PC-3 (cell line): ENCODE data around the gene SPIRE2. TPM values are rescaled to one million over a fixed set of nuclear protein-coding genes. Genes with fewer than 3 reads are reported as not detected.

ENCODE experiments used
- ATAC-seq: fragments of 200-7000 bp; cut with Tn5 transposase; 2 replicates; pipeline ENCODE4 v1.9.1; 2020; ENCODE audit warnings: mild to moderate bottlenecking, moderate library complexity
- BruUV-seq: library from RNA; stranded (reverse); fragments of 400-500 nt; replicated peaks from 2 replicates; lab custom pipeline; 2021; lab: Mats Ljungman, UMichigan
- CTCF ChIA-PET: fragments of 300-600 bp; sonication (Branson Sonifier 250); formaldehyde crosslinking; loops from one replicate; lab custom pipeline; 2022; ENCODE audit warnings: antibody characterized with exemption; lab: Charles Lee
- POLR2A ChIA-PET: fragments of 300-600 bp; sonication (Branson Sonifier 250); formaldehyde crosslinking; loops from one replicate; lab custom pipeline; 2022; ENCODE audit warnings: antibody characterized with exemption; ENCODE audit not compliant: unreplicated experiment; lab: Charles Lee
- DNase-seq: peaks from one replicate; pipeline ENCODE4 v3.0.0-alpha.2; 2015
- H2AFZ ChIP-seq: fragments of 300-600 bp; sonication (generic); 2 replicates; pipeline ENCODE4 v1.6.0; 2016; ENCODE audit warnings: antibody characterized with exemption, low read length
- H3F3A ChIP-seq: fragments of 300-600 bp; sonication (generic); one replicate; pipeline ENCODE4 v1.6.0; 2017; ENCODE audit warnings: antibody characterized with exemption, low read length, control low read depth, mild to moderate bottlenecking; ENCODE audit not compliant: unreplicated experiment
- H3K27ac ChIP-seq: fragments of 300-600 bp; sonication (generic); 2 replicates; pipeline ENCODE4 v1.5.1; 2016; ENCODE audit warnings: mild to moderate bottlenecking, low read length
- H3K27me3 ChIP-seq: fragments of 300-600 bp; sonication (generic); 2 replicates; pipeline ENCODE4 v1.6.1; 2016; ENCODE audit warnings: low read length, mixed read lengths
- H3K36me3 ChIP-seq: fragments of 300-600 bp; sonication (generic); 2 replicates; pipeline ENCODE4 v1.6.1; 2016; ENCODE audit warnings: low read depth, mixed run types, low read length, mixed read lengths
- H3K4me1 ChIP-seq: fragments of 300-600 bp; sonication (generic); 2 replicates; pipeline ENCODE4 v1.5.1; 2016; ENCODE audit warnings: low read length; ENCODE audit not compliant: insufficient read depth
- H3K4me2 ChIP-seq: fragments of 300-600 bp; sonication (generic); 2 replicates; pipeline ENCODE4 v1.6.0; 2016; ENCODE audit warnings: low read length
- H3K4me3 ChIP-seq: fragments of 300-600 bp; sonication (generic); 2 replicates; pipeline ENCODE4 v1.5.1; 2016; ENCODE audit warnings: mild to moderate bottlenecking, low read length, mixed read lengths
- H3K79me2 ChIP-seq: fragments of 300-600 bp; sonication (generic); 2 replicates; pipeline ENCODE4 v1.6.1; 2017; ENCODE audit warnings: low read length, mixed read lengths
- H3K9ac ChIP-seq: fragments of 300-600 bp; sonication (generic); 2 replicates; pipeline ENCODE4 v1.6.0; 2016; ENCODE audit warnings: mild to moderate bottlenecking, low read length
- H3K9me2 ChIP-seq: fragments of 300-600 bp; sonication (generic); replicated peaks from 2 replicates; pipeline ENCODE4 v1.6.1; 2016; ENCODE audit warnings: mixed run types, low read length, mixed read lengths
- H3K9me3 ChIP-seq: fragments of 300-600 bp; sonication (generic); 2 replicates; pipeline ENCODE4 v1.6.1; 2016; ENCODE audit warnings: low read length, mixed read lengths
- H4K20me1 ChIP-seq: fragments of 300-600 bp; sonication (generic); 2 replicates; pipeline ENCODE4 v1.6.1; 2016; ENCODE audit warnings: low read length, mixed read lengths
- CTCF ChIP-seq: fragments of 300-600 bp; sonication (generic); conservative IDR thresholded peaks from 2 replicates; pipeline ENCODE4 v1.5.1; 2017; ENCODE audit warnings: antibody characterized with exemption, low read depth, mild to moderate bottlenecking, low read length
- EZH2 ChIP-seq: fragments of 300-600 bp; sonication (generic); IDR thresholded peaks from one replicate; pipeline ENCODE4 v1.6.1; 2017; ENCODE audit warnings: antibody characterized with exemption, mild to moderate bottlenecking, low read length; ENCODE audit not compliant: unreplicated experiment
- EZH2phosphoT487 ChIP-seq: fragments of 300-600 bp; sonication (generic); IDR thresholded peaks from 2 replicates; pipeline ENCODE4 v1.6.1; 2018; ENCODE audit warnings: mild to moderate bottlenecking, antibody characterized with exemption, low read length, borderline replicate concordance
- intact Hi-C: fragments of 100-400 bp; cut with micrococcal nuclease; formaldehyde crosslinking; loops from 2 replicates; pipeline ENCODE4 v1.9.0; 2023
- total RNA-seq: library from RNA; depleted of rRNA; stranded (reverse); fragments of >200 nt; gene quantifications from 2 replicates; pipeline ENCODE4 v1.2.3, GENCODE V29; 2014

Gene SPIRE2
- total RNA-seq, 1 experiment from 2014 or later, result 13.2 TPM

- H3K9me2 ChIP-seq, result no peaks in the 10 kb centered on the region
- ATAC-seq (peak; percentile 57), DNase-seq (peak; percentile 33)
- H3K4me3 ChIP-seq, result peak overlapping the region; percentile 65
- no peaks in the 10 kb centered on the region for H3K36me3 ChIP-seq
- no peaks in the 10 kb centered on the region for H3K9me3 ChIP-seq
- peak overlapping the region; percentile 45; the same call in 1 of the 2 replicates for H2AFZ ChIP-seq
- peak overlapping the region; percentile 38 for H3K27ac ChIP-seq
- POLR2A ChIA-PET, result interaction anchor here (0.6 kb wide), 1 partner anchor 38 kb away, joined by 7 read pairs; no protein-coding TSS in a partner anchor
- no peaks in the 10 kb centered on the region for H3F3A ChIP-seq
- BruUV-seq, result TSS peak; percentile 64
- H4K20me1 ChIP-seq, result no peaks in the 10 kb centered on the region
- peak overlapping the region; percentile 85 for H3K4me2 ChIP-seq
- peaks cover 9% of the 10 kb centered on the region; the same call in 1 of the 2 replicates for H3K79me2 ChIP-seq
- H3K27me3 ChIP-seq, result no peaks in the 10 kb centered on the region
- peaks cover 9% of the 10 kb centered on the region; the same call in 1 of the 2 replicates for H3K4me1 ChIP-seq
- CTCF ChIA-PET, result no interaction called here
- TF ChIP-seq CTCF (no peak), EZH2phosphoT487 (no peak), EZH2 (no peak)
- peak overlapping the region; percentile 72 for H3K9ac ChIP-seq
- intact Hi-C loops, result no loop called here
These were observed 684 bp upstream of the SPIRE2 start for GRCh38 chr16:89827383-89828198.

GRCh38 chr16:89828870-89829629, 775 bp downstream of the SPIRE2 start:
- Histone ChIP-seq H3K79me2 (peaks cover 9% of the 10 kb centered on the region; the same call in 1 of the 2 replicates), H3K9me2 (no peaks in the 10 kb centered on the region), H3K27me3 (no peaks in the 10 kb centered on the region), H3K4me3 (peak overlapping the region; percentile 68), H3K9ac (peak overlapping the region; percentile 35; the same call in 1 of the 2 replicates), H3K27ac (no peak overlapping the region), H3K4me2 (peak overlapping the region; percentile 80), H3K36me3 (no peaks in the 10 kb centered on the region), H3K9me3 (no peaks in the 10 kb centered on the region), H2AFZ (0 out of 2 replicates have a peak overlapping the region, but pooled peaks have one; percentile 5), H3F3A (no peaks in the 10 kb centered on the region), H4K20me1 (no peaks in the 10 kb centered on the region), H3K4me1 (peaks cover 16% of the 10 kb centered on the region)
- DNase-seq (no peak), ATAC-seq (peak; percentile 19)
- TSS peak; percentile 74 for BruUV-seq
- POLR2A ChIA-PET, result no interaction called here
- no peak for TF ChIP-seq EZH2phosphoT487
- TF ChIP-seq EZH2, result no peak
- TF ChIP-seq CTCF, result no peak
- intact Hi-C loops, result no loop called here
- CTCF ChIA-PET, result no interaction called here
